Motor neuron (in vitro differentiated cells): ENCODE measurements around the gene TFF1. TPM values are rescaled to one million over a fixed set of nuclear protein-coding genes. Genes with fewer than 3 reads are reported as not detected.

Source experiments
- ATAC-seq, 8 experiments: fragments of 200-7000 bp; cut with Tn5 transposase; replicated peaks in 6 of 8; 2 replicates each; pipeline ENCODE4 v1.8.0; 2021; ENCODE audit warnings: mild to moderate bottlenecking in 8 of 8, moderate library complexity in 8 of 8
- H3K27ac ChIP-seq, 2 donors: fragments of 250-450 bp; sonication (Bioruptor Pico); 2 replicates each; pipeline ENCODE4 v1.9.0; 2021; ENCODE audit warnings: antibody characterized with exemption in 2 of 2, mild to moderate bottlenecking in 2 of 2, moderate library complexity in 1 of 2
- H3K4me1 ChIP-seq, 2 donors: fragments of 250-450 bp; sonication (Bioruptor Pico); replicated peaks in 1 of 2; 2 replicates each; pipeline ENCODE4 v1.6.1; 2021; ENCODE audit warnings: antibody characterized with exemption in 2 of 2, mild to moderate bottlenecking in 2 of 2, moderate library complexity in 1 of 2
- H3K4me3 ChIP-seq, 5 donors: fragments of 250-450 bp; sonication (Bioruptor Pico); 2 replicates each; pipeline ENCODE4 v1.9.0; 2021; ENCODE audit warnings: antibody characterized with exemption in 5 of 5, mild to moderate bottlenecking in 5 of 5, moderate library complexity in 4 of 5
- WGBS, 10 experiments: fragments of 450-650 bp; shearing (Covaris generic); methylation state at CpG; one replicate each; pipeline ENCODE4 v1.0.0; 2022; 5-methylcytosine and 5-hydroxymethylcytosine counted together
- in situ Hi-C, 9 experiments: fragments of 400-800 bp; cut with MboI; loops; one replicate each; pipeline ENCODE4 v1.15.0; 2021; ENCODE audit warnings: low sequenced_read_pairs in 9 of 9, low pct_unique_long_range_greater_than_20kb in 2 of 9; ENCODE audit not compliant: unreplicated experiment in 9 of 9
- total RNA-seq, 8 experiments: library from RNA; unstranded; fragments of 300-600 nt; gene quantifications; 2 replicates each; pipeline versions ENCODE4 v1.2.3 to v1.2.4, GENCODE V29; 2022

Gene TFF1
- total RNA-seq, 8 experiments from 2014 or later: 1.5 TPM; not detected in 7

- in situ Hi-C loops: no loop called here
- H3K4me1 ChIP-seq: peaks cover 23 to 25% of the 10 kb centered on the region in 2 donors
- 0 to 100% (median 67%) methylated on average over 1 to 5 of the region's 5 CpGs; no CpG with 5 or more reads in 2 of the 10 experiments for WGBS, 10 experiments
- H3K4me3 ChIP-seq: no peak overlapping the region
- ATAC-seq: no peak
- H3K27ac ChIP-seq: no peak overlapping the region
Measured at GRCh38 chr21:42385619-42386018, 19.3 kb upstream of the TFF1 start.

- ATAC-seq: no peak
- H3K27ac ChIP-seq: no peak overlapping the region
- H3K4me1 ChIP-seq: peaks cover 22 to 24% of the 10 kb centered on the region in 2 donors
- in situ Hi-C loops: no loop called here
- no peak overlapping the region for H3K4me3 ChIP-seq
- WGBS, 10 experiments: 0 to 100% (median 40%) methylated on average over 1 of the region's 2 CpGs; no CpG with 5 or more reads in 7 of the 10 experiments
Measured at GRCh38 chr21:42384989-42385388, 18.7 kb upstream of the TFF1 start.

- ATAC-seq: peak in 1 of 8 experiments; percentile 28
- Histone ChIP-seq H3K4me1 (peaks cover 16 to 18% of the 10 kb centered on the region in 2 donors), H3K27ac (no peak overlapping the region), H3K4me3 (no peak overlapping the region)
- WGBS, 10 experiments: 11 to 93% (median 79%) methylated on average over 1 to 6 of the region's 8 CpGs; no CpG with 5 or more reads in 2 of the 10 experiments
- in situ Hi-C loops: no loop called here
Measured at GRCh38 chr21:42384156-42384945, 18.0 kb upstream of the TFF1 start.

- Histone ChIP-seq H3K4me1 (peaks cover 10 to 13% of the 10 kb centered on the region in 2 donors), H3K4me3 (no peak overlapping the region), H3K27ac (no peak overlapping the region)
- ATAC-seq: no peak
- WGBS, 10 experiments: 50 to 60% methylated on average over 1 to 2 of the region's 6 CpGs; no CpG with 5 or more reads in 8 of the 10 experiments
- in situ Hi-C loops: no loop called here
Measured at GRCh38 chr21:42383331-42383730, 17.0 kb upstream of the TFF1 start.

DNA sequence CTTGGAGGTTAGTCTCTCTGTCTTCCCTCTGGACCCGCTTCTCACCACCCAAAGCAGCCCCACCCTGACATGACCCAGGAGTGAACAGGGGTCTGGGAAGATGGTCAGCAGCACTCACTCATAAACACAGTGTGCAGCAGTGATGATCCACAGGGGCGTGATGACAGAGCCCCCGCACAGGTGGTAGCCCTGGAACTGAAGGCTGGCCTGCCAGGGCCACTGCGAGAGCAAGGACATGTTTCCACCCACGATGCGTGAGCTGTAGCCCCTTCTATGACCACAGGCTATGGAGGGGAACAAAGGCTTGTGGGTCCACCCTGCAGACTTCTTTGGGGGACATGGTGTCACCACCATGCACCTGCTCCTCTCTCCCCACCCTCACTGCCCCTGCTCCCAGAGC is 16.6 kb upstream of the TFF1 start:
- ATAC-seq: no peak
- in situ Hi-C loops: no loop called here
- 0 to 86% (median 86%) methylated on average over 1 to 2 of the region's 6 CpGs; no CpG with 5 or more reads in 7 of the 10 experiments for WGBS, 10 experiments
- peaks cover 10 to 11% of the 10 kb centered on the region in 2 donors for H3K4me1 ChIP-seq
- H3K27ac ChIP-seq: no peak overlapping the region
- no peak overlapping the region for H3K4me3 ChIP-seq

- in situ Hi-C loops: no loop called here
- Histone ChIP-seq H3K4me3 (no peak overlapping the region), H3K27ac (no peak overlapping the region), H3K4me1 (no peaks in the 10 kb centered on the region)
- 17 to 71% (median 50%) methylated on average over 1 of the region's 1 CpG; no CpG with 5 or more reads in 7 of the 10 experiments for WGBS, 10 experiments
- ATAC-seq: peak in 3 of 8 experiments; percentile 29 to 77 (median 54)
Measured at GRCh38 chr21:42381347-42381984, 15.1 kb upstream of the TFF1 start.

- Histone ChIP-seq H3K27ac (no peak overlapping the region), H3K4me1 (no peaks in the 10 kb centered on the region), H3K4me3 (no peak overlapping the region)
- in situ Hi-C loops: no loop called here
- WGBS, 10 experiments: 40 to 92% (median 76%) methylated on average over 4 to 15 of the region's 17 CpGs; no CpG with 5 or more reads in 2 of the 10 experiments
- ATAC-seq: peak in 1 of 8 experiments; percentile 35
Measured at GRCh38 chr21:42379426-42380215, 13.3 kb upstream of the TFF1 start.

GRCh38 chr21:42378418-42378817 is 12.1 kb upstream of the TFF1 start:
- WGBS, 10 experiments: 24 to 91% (median 55%) methylated on average over 2 to 6 of the region's 8 CpGs; no CpG with 5 or more reads in 4 of the 10 experiments
- in situ Hi-C loops: no loop called here
- Histone ChIP-seq H3K27ac (no peak overlapping the region), H3K4me3 (no peak overlapping the region), H3K4me1 (no peaks in the 10 kb centered on the region)
- no peak for ATAC-seq

- no peaks in the 10 kb centered on the region for H3K4me1 ChIP-seq
- 10% methylated on average over 4 of the region's 5 CpGs; no CpG with 5 or more reads in 9 of the 10 experiments for WGBS, 10 experiments
- no peak overlapping the region for H3K27ac ChIP-seq
- in situ Hi-C loops: no loop called here
- ATAC-seq: no peak
- no peak overlapping the region for H3K4me3 ChIP-seq
Measured at GRCh38 chr21:42377951-42378340, 11.6 kb upstream of the TFF1 start.

- in situ Hi-C loops: no loop called here
- ATAC-seq: no peak
- H3K27ac ChIP-seq: no peak overlapping the region
- H3K4me3 ChIP-seq: no peak overlapping the region
- 20 to 94% (median 74%) methylated on average over 1 to 13 of the region's 24 CpGs; no CpG with 5 or more reads in 2 of the 10 experiments for WGBS, 10 experiments
- H3K4me1 ChIP-seq: no peaks in the 10 kb centered on the region
Measured at GRCh38 chr21:42377211-42377950, 11.0 kb upstream of the TFF1 start.

DNA sequence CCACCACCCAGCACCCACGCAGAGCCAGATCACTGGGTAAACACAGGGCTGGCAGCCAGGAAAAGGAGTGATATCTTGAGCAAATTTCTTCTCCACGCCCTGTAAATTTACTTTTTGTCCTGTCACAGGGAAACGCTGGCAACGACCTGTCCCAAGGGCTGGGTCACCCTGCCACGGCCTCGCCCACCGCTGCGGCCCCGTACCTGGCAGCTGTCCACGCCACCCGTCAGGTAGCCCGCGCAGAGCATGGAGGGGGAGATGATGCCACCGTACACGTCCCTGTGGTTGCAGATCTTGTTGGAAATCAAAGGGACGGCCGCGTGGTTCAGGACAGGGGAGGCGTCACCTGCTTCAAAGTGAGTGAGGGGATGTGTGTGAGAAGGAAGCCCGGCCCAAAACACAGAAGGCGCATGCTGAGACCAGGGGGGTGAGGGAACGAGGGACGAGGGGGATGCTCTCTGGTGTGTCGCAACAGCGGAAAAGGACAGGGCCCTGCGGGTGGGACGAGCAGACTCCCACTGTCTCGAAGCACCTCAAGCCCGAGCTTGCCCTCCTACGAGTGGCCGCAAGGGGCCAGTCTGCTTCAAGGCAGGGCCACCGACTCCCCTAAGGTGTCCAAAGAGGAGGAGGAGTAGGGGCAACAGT is 10.1 kb upstream of the TFF1 start:
- 28 to 95% (median 83%) methylated on average over 1 to 19 of the region's 32 CpGs; no CpG with 5 or more reads in 5 of the 10 experiments for WGBS, 10 experiments
- in situ Hi-C loops: no loop called here

DNA sequence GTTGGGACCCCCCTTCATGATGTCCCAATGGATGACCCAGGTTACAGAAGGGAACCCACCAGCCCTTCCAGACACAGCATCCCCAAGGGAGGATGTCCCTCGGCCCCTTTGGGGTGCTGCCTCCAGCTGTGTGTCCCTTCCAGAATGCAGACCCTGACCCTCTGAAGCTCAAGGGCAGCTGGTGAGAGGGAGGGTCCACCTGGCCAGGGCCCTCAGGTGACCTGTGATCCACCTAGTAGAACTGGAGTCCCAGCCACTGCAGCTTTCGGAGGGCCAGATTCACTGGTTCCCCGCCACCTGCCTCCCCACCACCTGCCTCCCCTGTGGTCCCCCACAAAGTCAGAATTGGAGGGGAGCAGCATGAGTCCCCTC is 9.6 kb upstream of the TFF1 start:
- 0 to 90% methylated on average over 2 of the region's 3 CpGs; no CpG with 5 or more reads in 8 of the 10 experiments for WGBS, 10 experiments
- H3K4me3 ChIP-seq: no peak overlapping the region
- no peak overlapping the region for H3K27ac ChIP-seq
- no peak for ATAC-seq
- H3K4me1 ChIP-seq: no peaks in the 10 kb centered on the region
- in situ Hi-C loops: no loop called here

More for the DNA sequence above, 10.1 kb upstream of the TFF1 start:
- ATAC-seq: no peak
- no peaks in the 10 kb centered on the region for H3K4me1 ChIP-seq
- no peak overlapping the region for H3K27ac ChIP-seq
- H3K4me3 ChIP-seq: no peak overlapping the region
